HCT116 (cell line): Measurements from ENCODE around the gene TUNAR. TPM values are rescaled to one million over a fixed set of nuclear protein-coding genes. Genes with fewer than 3 reads are reported as not detected.

Experiments used
- ATAC-seq: fragments of 200-7000 bp; cut with Tn5 transposase; 2 replicates; pipeline ENCODE4 v1.9.1; 2020; ENCODE audit warnings: mild to moderate bottlenecking, moderate library complexity
- BruUV-seq: library from RNA; stranded (reverse); fragments of 400-500 nt; replicated peaks from 2 replicates; lab custom pipeline; 2021; lab: Mats Ljungman, UMichigan
- CTCF ChIA-PET: fragments of 300-600 bp; sonication (Branson Sonifier 250); formaldehyde crosslinking; loops from one replicate; lab custom pipeline; 2021; ENCODE audit warnings: antibody characterized with exemption; lab: Charles Lee
- POLR2A ChIA-PET: fragments of 300-600, 350-600 bp; sonication (Branson Sonifier 250); formaldehyde crosslinking; loops from one replicate; lab custom pipeline; 2021; ENCODE audit warnings: antibody characterized with exemption; lab: Charles Lee
- RAD21 ChIA-PET, 2 experiments: fragments of 300-600 bp; sonication (Branson Sonifier 250); formaldehyde crosslinking; loops; one replicate each; lab custom pipeline; 2023; ENCODE audit warnings: low total read pairs in 2 of 2; ENCODE audit not compliant: uncharacterized antibody in 2 of 2, unreplicated experiment in 2 of 2, low non-redundant PET in 1 of 2; lab: Charles Lee
- DNase-seq: peaks from one replicate; pipeline ENCODE4 v3.0.0-alpha.2; 2010; ENCODE audit warnings: low read depth, low spot score
- H2AFZ ChIP-seq: fragments of 200-600 bp; shearing (Covaris generic), sonication (generic); 2 replicates; pipeline ENCODE4 v1.6.1; 2017; ENCODE audit warnings: low read depth, mixed run types, mixed read lengths, antibody characterized with exemption, low read length; ENCODE audit not compliant: poor library complexity, severe bottlenecking
- H3K27ac ChIP-seq: 2 replicates; pipeline ENCODE4 v1.5.1; 2012; ENCODE audit warnings: low read depth, low read length
- H3K27me3 ChIP-seq: fragments of 200-600 bp; sonication (generic); 2 replicates; pipeline ENCODE4 v1.6.1; 2016; ENCODE audit warnings: mixed run types, low read length, mixed read lengths; ENCODE audit not compliant: insufficient read depth
- H3K36me3 ChIP-seq, 2 experiments: fragments of 200-500 bp in 1 of 2; fragments of 200-600 bp in 1 of 2; sonication (Bioruptor generic) in 1 of 2; sonication (generic) in 1 of 2; 2 replicates each; pipeline versions ENCODE4 v1.5.1 to v1.6.1; 2014 to 2016; ENCODE audit warnings: low read length in 2 of 2, inconsistent platforms in 1 of 2, mixed read lengths in 1 of 2, mixed run types in 1 of 2; ENCODE audit not compliant: insufficient read depth in 2 of 2, control insufficient read depth in 1 of 2
- H3K4me1 ChIP-seq, 2 experiments: fragments of 200-600 bp in 1 of 2; sonication (generic) in 1 of 2; 2 replicates each; pipeline versions ENCODE4 v1.5.1 to v1.6.1; 2012 to 2017; ENCODE audit warnings: low read length in 2 of 2, inconsistent platforms in 1 of 2, mild to moderate bottlenecking in 1 of 2, mixed read lengths in 1 of 2, mixed run types in 1 of 2, moderate library complexity in 1 of 2; ENCODE audit not compliant: insufficient read depth in 2 of 2, control insufficient read depth in 1 of 2
- H3K4me2 ChIP-seq: fragments of 200-600 bp; sonication (generic); 2 replicates; pipeline ENCODE4 v1.6.1; 2017; ENCODE audit warnings: mixed run types, low read length, mixed read lengths
- H3K4me3 ChIP-seq, 2 experiments: fragments of 200-600 bp in 1 of 2; sonication (generic) in 1 of 2; replicated peaks in 1 of 2; 2 replicates each; pipeline ENCODE4 v1.5.1; 2011 to 2016; ENCODE audit warnings: low read length in 2 of 2, control low read depth in 1 of 2, low read depth in 1 of 2, mild to moderate bottlenecking in 1 of 2, mixed read lengths in 1 of 2, mixed run types in 1 of 2
- H3K79me2 ChIP-seq: fragments of 200-600 bp; sonication (generic); 2 replicates; pipeline ENCODE4 v1.6.1; 2017; ENCODE audit warnings: mild to moderate bottlenecking, mixed run types, low read length, moderate library complexity, mixed read lengths; ENCODE audit not compliant: insufficient read depth
- H3K9ac ChIP-seq: fragments of 200-600 bp; sonication (generic); 2 replicates; pipeline ENCODE4 v1.6.1; 2016; ENCODE audit warnings: low read length, mixed read lengths
- H3K9me2 ChIP-seq: fragments of 200-600 bp; sonication (generic), shearing (Covaris generic); 2 replicates; pipeline ENCODE4 v1.6.1; 2017; ENCODE audit warnings: mixed run types, mild to moderate bottlenecking, moderate library complexity; ENCODE audit not compliant: insufficient read depth
- H3K9me3 ChIP-seq, 2 experiments: fragments of 200-500 bp in 1 of 2; fragments of 200-600 bp in 1 of 2; sonication (Bioruptor generic) in 1 of 2; sonication (generic) in 1 of 2; 2 replicates each; pipeline ENCODE4 v1.6.1; 2014 to 2017; ENCODE audit warnings: low read length in 2 of 2, mixed read lengths in 2 of 2, inconsistent platforms in 1 of 2, low read depth in 1 of 2, mild to moderate bottlenecking in 1 of 2, mixed run types in 1 of 2, moderate library complexity in 1 of 2; ENCODE audit not compliant: control insufficient read depth in 1 of 2, insufficient read depth in 1 of 2
- H4K20me1 ChIP-seq: fragments of 200-600 bp; sonication (generic), shearing (Covaris generic); 2 replicates; pipeline ENCODE4 v1.6.1; 2017; ENCODE audit warnings: mixed run types, mild to moderate bottlenecking, moderate library complexity; ENCODE audit not compliant: insufficient read depth
- CBX3 ChIP-seq: IDR thresholded peaks from 2 replicates; pipeline ENCODE4 v1.6.1; 2012; ENCODE audit warnings: low read depth
- CEBPB ChIP-seq: IDR thresholded peaks from 2 replicates; pipeline ENCODE4 v1.6.1; 2012; ENCODE audit warnings: low read depth
- EGR1 ChIP-seq: IDR thresholded peaks from 2 replicates; pipeline ENCODE4 v1.6.1; 2012; ENCODE audit warnings: low read depth
- EZH2 ChIP-seq: fragments of 200-600 bp; sonication (generic); IDR thresholded peaks from 2 replicates; pipeline ENCODE4 v1.6.1; 2017; ENCODE audit warnings: antibody characterized with exemption, mixed run types
- EZH2phosphoT487 ChIP-seq: fragments of 200-600 bp; IDR thresholded peaks from 2 replicates; pipeline ENCODE4 v1.6.1; 2018; ENCODE audit warnings: antibody characterized with exemption, borderline replicate concordance
- FOSL1 ChIP-seq: IDR thresholded peaks from 2 replicates; pipeline ENCODE4 v1.6.1; 2012; ENCODE audit warnings: low read depth
- JUND ChIP-seq: IDR thresholded peaks from 2 replicates; pipeline ENCODE4 v1.6.1; 2012
- POLR2A ChIP-seq: IDR thresholded peaks from 2 replicates; pipeline ENCODE4 v1.7.0; 2011; ENCODE audit warnings: borderline replicate concordance; ENCODE audit not compliant: insufficient read depth, insufficient read length; ENCODE audit errors: extremely low read depth
- SIN3A ChIP-seq: IDR thresholded peaks from 2 replicates; pipeline ENCODE4 v1.6.1; 2012; ENCODE audit warnings: low read depth
- SP1 ChIP-seq: IDR thresholded peaks from 2 replicates; pipeline ENCODE4 v1.6.1; 2012; ENCODE audit warnings: low read depth
- SRF ChIP-seq: IDR thresholded peaks from 2 replicates; pipeline ENCODE4 v1.6.1; 2012; ENCODE audit warnings: low read depth
- TCF7L2 ChIP-seq: IDR thresholded peaks from 2 replicates; pipeline ENCODE4 v1.7.0; 2011; ENCODE audit warnings: borderline replicate concordance, inconsistent platforms; ENCODE audit not compliant: insufficient read depth, insufficient read length; ENCODE audit errors: extremely low read depth
- YY1 ChIP-seq: IDR thresholded peaks from 2 replicates; pipeline ENCODE4 v1.6.1; 2011; ENCODE audit warnings: low read length, low read depth, moderate library complexity, mild to moderate bottlenecking; ENCODE audit not compliant: insufficient replicate concordance; ENCODE audit errors: extremely low read depth
- ZFX ChIP-seq: fragments of 450-650 bp; IDR thresholded peaks from 2 replicates; pipeline ENCODE4 v1.6.1; 2017
- intact Hi-C: fragments of 100-400 bp; cut with micrococcal nuclease; formaldehyde crosslinking; loops from 2 replicates; pipeline ENCODE4 v1.10.0; 2022
- total RNA-seq: library from RNA; stranded (reverse); gene quantifications from one replicate; pipeline ENCODE4 v1.2.1, GENCODE V29; 2021; ENCODE audit not compliant: unreplicated experiment
- TF ChIP-seq, protein P1 (sequence below), 3 experiments: fragments of 200-600 bp in 1 of 3; sonication (generic) in 1 of 3; IDR thresholded peaks in 2 of 3; conservative IDR thresholded peaks in 1 of 3; 2 replicates each; pipeline ENCODE4 v1.5.1; 2012 to 2017; ENCODE audit warnings: low read depth in 2 of 3, low read length in 2 of 3, antibody characterized with exemption in 1 of 3, borderline replicate concordance in 1 of 3, control low read depth in 1 of 3, mild to moderate bottlenecking in 1 of 3, mixed read lengths in 1 of 3, mixed run types in 1 of 3, moderate library complexity in 1 of 3; ENCODE audit not compliant: insufficient read depth in 1 of 3
- TF ChIP-seq, protein P2 (sequence below): IDR thresholded peaks from 2 replicates; pipeline ENCODE4 v1.6.1; 2011; ENCODE audit warnings: mild to moderate bottlenecking, low read length, moderate library complexity; ENCODE audit not compliant: insufficient replicate concordance; ENCODE audit errors: extremely low read depth
- TF ChIP-seq, protein P3 (sequence below): IDR thresholded peaks from 2 replicates; pipeline ENCODE4 v1.6.1; 2012

TUNAR gene
- total RNA-seq, 1 experiment from 2014 or later = not detected

DNA sequence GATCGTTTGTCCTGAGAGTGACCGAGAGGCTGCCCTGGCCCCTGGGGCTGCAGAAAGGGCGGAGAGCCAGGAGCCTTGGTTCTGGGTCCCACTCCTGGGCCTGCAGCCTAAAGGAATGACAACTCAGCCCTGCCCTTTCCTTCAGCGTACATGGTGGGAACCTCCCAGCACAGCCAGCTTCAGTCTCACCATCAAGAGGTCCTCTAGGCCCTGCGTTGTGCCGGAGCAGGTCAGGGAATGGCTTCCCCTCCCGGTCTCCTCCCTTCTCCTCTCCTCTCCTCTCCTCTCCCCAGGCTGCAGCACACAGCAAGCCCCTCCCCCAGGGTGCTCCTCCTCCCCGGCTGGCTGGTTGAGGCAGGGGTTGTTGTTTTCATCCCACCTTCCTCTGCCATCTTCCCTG lies 44.6 kb upstream of the TUNAR start (continued):
- TF ChIP-seq, protein P1, sequence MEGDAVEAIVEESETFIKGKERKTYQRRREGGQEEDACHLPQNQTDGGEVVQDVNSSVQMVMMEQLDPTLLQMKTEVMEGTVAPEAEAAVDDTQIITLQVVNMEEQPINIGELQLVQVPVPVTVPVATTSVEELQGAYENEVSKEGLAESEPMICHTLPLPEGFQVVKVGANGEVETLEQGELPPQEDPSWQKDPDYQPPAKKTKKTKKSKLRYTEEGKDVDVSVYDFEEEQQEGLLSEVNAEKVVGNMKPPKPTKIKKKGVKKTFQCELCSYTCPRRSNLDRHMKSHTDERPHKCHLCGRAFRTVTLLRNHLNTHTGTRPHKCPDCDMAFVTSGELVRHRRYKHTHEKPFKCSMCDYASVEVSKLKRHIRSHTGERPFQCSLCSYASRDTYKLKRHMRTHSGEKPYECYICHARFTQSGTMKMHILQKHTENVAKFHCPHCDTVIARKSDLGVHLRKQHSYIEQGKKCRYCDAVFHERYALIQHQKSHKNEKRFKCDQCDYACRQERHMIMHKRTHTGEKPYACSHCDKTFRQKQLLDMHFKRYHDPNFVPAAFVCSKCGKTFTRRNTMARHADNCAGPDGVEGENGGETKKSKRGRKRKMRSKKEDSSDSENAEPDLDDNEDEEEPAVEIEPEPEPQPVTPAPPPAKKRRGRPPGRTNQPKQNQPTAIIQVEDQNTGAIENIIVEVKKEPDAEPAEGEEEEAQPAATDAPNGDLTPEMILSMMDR (IDR thresholded peaks at IDR 0.05 in 2 of 3, conservative IDR thresholded peaks at IDR 0.05 in 1 of 3; ENCODE audit: borderline replicate concordance in 1 of 3, insufficient read depth in 1 of 3, low read depth in 2 of 3, low read length in 2 of 3) = no peak
- TF ChIP-seq EZH2phosphoT487 = no peak
- TF ChIP-seq, protein P2, sequence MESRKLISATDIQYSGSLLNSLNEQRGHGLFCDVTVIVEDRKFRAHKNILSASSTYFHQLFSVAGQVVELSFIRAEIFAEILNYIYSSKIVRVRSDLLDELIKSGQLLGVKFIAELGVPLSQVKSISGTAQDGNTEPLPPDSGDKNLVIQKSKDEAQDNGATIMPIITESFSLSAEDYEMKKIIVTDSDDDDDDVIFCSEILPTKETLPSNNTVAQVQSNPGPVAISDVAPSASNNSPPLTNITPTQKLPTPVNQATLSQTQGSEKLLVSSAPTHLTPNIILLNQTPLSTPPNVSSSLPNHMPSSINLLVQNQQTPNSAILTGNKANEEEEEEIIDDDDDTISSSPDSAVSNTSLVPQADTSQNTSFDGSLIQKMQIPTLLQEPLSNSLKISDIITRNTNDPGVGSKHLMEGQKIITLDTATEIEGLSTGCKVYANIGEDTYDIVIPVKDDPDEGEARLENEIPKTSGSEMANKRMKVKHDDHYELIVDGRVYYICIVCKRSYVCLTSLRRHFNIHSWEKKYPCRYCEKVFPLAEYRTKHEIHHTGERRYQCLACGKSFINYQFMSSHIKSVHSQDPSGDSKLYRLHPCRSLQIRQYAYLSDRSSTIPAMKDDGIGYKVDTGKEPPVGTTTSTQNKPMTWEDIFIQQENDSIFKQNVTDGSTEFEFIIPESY = no peak

DNA sequence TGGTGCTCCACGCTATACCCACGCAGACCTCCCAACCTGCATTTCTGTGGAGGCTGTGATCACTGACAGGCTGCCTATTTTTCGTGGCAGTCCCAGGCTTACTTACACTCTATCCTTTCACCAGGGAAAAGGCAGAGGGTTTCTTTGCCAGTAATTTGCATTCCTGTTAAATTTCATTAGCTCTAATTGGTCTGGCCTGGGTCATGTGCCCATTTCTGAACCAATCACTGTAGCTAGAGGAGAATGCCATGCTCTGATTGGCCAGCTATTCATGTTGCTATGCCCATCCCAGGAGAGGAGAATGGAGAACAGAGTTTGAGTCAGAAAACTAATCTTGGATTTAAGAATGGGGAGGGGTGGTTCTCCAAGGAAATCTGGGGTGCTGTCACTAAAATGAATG lies 43.2 kb upstream of the TUNAR start:
- CTCF ChIA-PET = no interaction called here
- H4K20me1 ChIP-seq = no peaks in the 10 kb centered on the region
- RAD21 ChIA-PET = no interaction called here
- H3K4me3 ChIP-seq = no peak overlapping the region
- ATAC-seq (peak; percentile 62; the same call in 1 of the 2 replicates), DNase-seq (no peak)
- no peaks in the 10 kb centered on the region for H3K36me3 ChIP-seq
- H3K27me3 ChIP-seq = peaks cover 6% of the 10 kb centered on the region; the same call in 1 of the 2 replicates
- H3K9me3 ChIP-seq = no peaks in the 10 kb centered on the region
- POLR2A ChIA-PET = no interaction called here
- no peak overlapping the region for H2AFZ ChIP-seq
- intact Hi-C loops = no loop called here
- peaks cover 0 to 8% of the 10 kb centered on the region in 2 experiments; a peak in 1 of 4 replicates for H3K4me1 ChIP-seq
- no TSS peak for BruUV-seq
- H3K9ac ChIP-seq = no peak overlapping the region
- H3K4me2 ChIP-seq = no peak overlapping the region
- no peaks in the 10 kb centered on the region for H3K9me2 ChIP-seq
- H3K27ac ChIP-seq = no peak overlapping the region
- H3K79me2 ChIP-seq = no peaks in the 10 kb centered on the region
- TF ChIP-seq ZFX (no peak), EZH2 (no peak), EGR1 (no peak), SIN3A (no peak), CBX3 (no peak), JUND (no peak), TCF7L2 (no peak), SP1 (no peak), FOSL1 (no peak), POLR2A (no peak), SRF (no peak), YY1 (no peak), CEBPB (no peak)
- TF ChIP-seq, protein P1 (IDR thresholded peaks at IDR 0.05 in 2 of 3, conservative IDR thresholded peaks at IDR 0.05 in 1 of 3; ENCODE audit: borderline replicate concordance in 1 of 3, insufficient read depth in 1 of 3, low read depth in 2 of 3, low read length in 2 of 3) = no peak
- TF ChIP-seq, protein P3, sequence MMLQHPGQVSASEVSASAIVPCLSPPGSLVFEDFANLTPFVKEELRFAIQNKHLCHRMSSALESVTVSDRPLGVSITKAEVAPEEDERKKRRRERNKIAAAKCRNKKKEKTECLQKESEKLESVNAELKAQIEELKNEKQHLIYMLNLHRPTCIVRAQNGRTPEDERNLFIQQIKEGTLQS = no peak
- TF ChIP-seq, protein P2 = no peak
